HG03103 (cell line): Measurements from ENCODE around the gene PFN2.
"Not testable (repeated sequence)": the region's sequence is repeated elsewhere in the genome, so short reads cannot be mapped to it uniquely, and the experiment has no call there.

Experiments used
- ATAC-seq: cut with Tn5 transposase; IDR thresholded peaks from one replicate; pipeline ENCODE4 v1.9.1; 2021; ENCODE audit warnings: low read depth; ENCODE audit not compliant: unreplicated experiment

Gene PFN2

GRCh38 chr3:149969110-149969939 lies 1.4 kb downstream of the PFN2 start:
- ATAC-seq = no peak

GRCh38 chr3:149968216-149968615 lies 2.5 kb downstream of the PFN2 start:
- ATAC-seq = no peak

GRCh38 chr3:149967086-149967685 lies 3.5 kb downstream of the PFN2 start:
- ATAC-seq = no peak

GRCh38 chr3:149965278-149965677 lies 5.4 kb downstream of the PFN2 start:
- ATAC-seq = no peak

GRCh38 chr3:149964291-149964690 lies 6.4 kb downstream of the PFN2 start:
- ATAC-seq = no peak

GRCh38 chr3:149963485-149963884 lies 7.2 kb downstream of the PFN2 start:
- ATAC-seq = no peak

- ATAC-seq = no peak
Measured at GRCh38 chr3:149959443-149959842, 11.3 kb downstream of the PFN2 start.

GRCh38 chr3:149958171-149958796 lies 12.4 kb downstream of the PFN2 start:
- ATAC-seq = no peak

GRCh38 chr3:149957361-149958125 lies 13.2 kb downstream of the PFN2 start:
- ATAC-seq = no peak

GRCh38 chr3:149955449-149955848 lies 15.2 kb downstream of the PFN2 start:
- no peak for ATAC-seq

GRCh38 chr3:149954812-149955211 lies 15.9 kb downstream of the PFN2 start:
- ATAC-seq = no peak

GRCh38 chr3:149949181-149949580 lies 21.5 kb downstream of the PFN2 start:
- no peak for ATAC-seq

- ATAC-seq = no peak
Measured at GRCh38 chr3:149947231-149947630, 23.5 kb downstream of the PFN2 start.

- ATAC-seq = not testable (repeated sequence)
Measured at GRCh38 chr3:149943966-149944365, 26.7 kb downstream of the PFN2 start.

- no peak for ATAC-seq
Measured at GRCh38 chr3:149942409-149942808, 28.3 kb downstream of the PFN2 start.

- no peak for ATAC-seq
Measured at GRCh38 chr3:149941946-149942345, 28.7 kb downstream of the PFN2 start.

GRCh38 chr3:149941186-149941585 lies 29.5 kb downstream of the PFN2 start:
- no peak for ATAC-seq

GRCh38 chr3:149938392-149939055 lies 32.2 kb downstream of the PFN2 start:
- not testable (repeated sequence) for ATAC-seq

- peak; percentile 61 for ATAC-seq
Measured at GRCh38 chr3:149936812-149937230, 33.9 kb downstream of the PFN2 start.

GRCh38 chr3:149934524-149934923 lies 36.2 kb downstream of the PFN2 start:
- ATAC-seq = no peak
